HG03342 (cell line): ENCODE data around the gene CLDN2.
"Not testable (repeated sequence)": the region's sequence is repeated elsewhere in the genome, so short reads cannot be mapped to it uniquely, and the experiment has no call there.

Source experiments
- ATAC-seq: cut with Tn5 transposase; IDR thresholded peaks from one replicate; pipeline ENCODE4 v1.9.1; 2021; ENCODE audit warnings: mild to moderate bottlenecking, moderate library complexity; ENCODE audit not compliant: unreplicated experiment

The CLDN2 gene

GRCh38 chrX:106919932-106920452 lies at the start of gene CLDN2:
CLDN2 (plus strand) TSS chrX:106920402; CDS start chrX:106928229, 7,827 bp downstream.
- ATAC-seq, result no peak

GRCh38 chrX:106872796-106873195 lies 47.4 kb upstream of the CLDN2 start:
- not testable (repeated sequence) for ATAC-seq

GRCh38 chrX:106874075-106874474 lies 46.1 kb upstream of the CLDN2 start:
- ATAC-seq, result no peak

GRCh38 chrX:106875151-106875550 lies 45.1 kb upstream of the CLDN2 start:
- no peak for ATAC-seq

GRCh38 chrX:106889468-106889867 lies 30.7 kb upstream of the CLDN2 start:
- ATAC-seq, result no peak

GRCh38 chrX:106891762-106892460 lies 28.3 kb upstream of the CLDN2 start:
- ATAC-seq, result no peak

GRCh38 chrX:106894392-106894909 lies 25.8 kb upstream of the CLDN2 start:
- ATAC-seq, result peak; percentile 76

- no peak for ATAC-seq
Measured at GRCh38 chrX:106894978-106895452, 25.2 kb upstream of the CLDN2 start.

GRCh38 chrX:106897259-106897658 lies 22.9 kb upstream of the CLDN2 start:
- no peak for ATAC-seq

GRCh38 chrX:106898462-106898861 lies 21.7 kb upstream of the CLDN2 start:
- peak; percentile 77 for ATAC-seq

GRCh38 chrX:106899276-106899675 lies 20.9 kb upstream of the CLDN2 start:
- ATAC-seq, result no peak

GRCh38 chrX:106899841-106900240 lies 20.4 kb upstream of the CLDN2 start:
- ATAC-seq, result no peak

- no peak for ATAC-seq
Measured at GRCh38 chrX:106901341-106901740, 18.9 kb upstream of the CLDN2 start.

- ATAC-seq, result no peak
Measured at GRCh38 chrX:106901781-106902219, 18.4 kb upstream of the CLDN2 start.

- no peak for ATAC-seq
Measured at GRCh38 chrX:106902684-106903083, 17.5 kb upstream of the CLDN2 start.

GRCh38 chrX:106903291-106903824 lies 16.8 kb upstream of the CLDN2 start, which contains the start of gene RIPPLY1:
RIPPLY1 (minus strand) TSS chrX:106903341; CDS start chrX:106903287, 54 bp downstream.
- ATAC-seq, result no peak

- ATAC-seq, result no peak
Measured at GRCh38 chrX:106903856-106904528, 16.2 kb upstream of the CLDN2 start.

- ATAC-seq, result no peak
Measured at GRCh38 chrX:106905064-106905708, 15.0 kb upstream of the CLDN2 start.

- ATAC-seq, result no peak
Measured at GRCh38 chrX:106906361-106906760, 13.8 kb upstream of the CLDN2 start.

- no peak for ATAC-seq
Measured at GRCh38 chrX:106912864-106913263, 7.3 kb upstream of the CLDN2 start.
